GM19455 (cell line): ENCODE measurements around the gene MAGEB17.

Experiments used
- ATAC-seq: cut with Tn5 transposase; IDR thresholded peaks from one replicate; pipeline ENCODE4 v1.9.1; 2021; ENCODE audit not compliant: unreplicated experiment

The MAGEB17 gene

GRCh38 chrX:16205840-16206239, 38.6 kb downstream of the MAGEB17 start:
- no peak for ATAC-seq

- no peak for ATAC-seq
These were observed 40.4 kb downstream of the MAGEB17 start for GRCh38 chrX:16207634-16208033.

GRCh38 chrX:16208601-16209000, 41.3 kb downstream of the MAGEB17 start:
- no peak for ATAC-seq

- ATAC-seq, result no peak
These were observed 42.8 kb downstream of the MAGEB17 start for GRCh38 chrX:16210061-16210460.

- ATAC-seq, result no peak
These were observed 44.7 kb downstream of the MAGEB17 start for GRCh38 chrX:16212024-16212423.

GRCh38 chrX:16212436-16212835, 45.2 kb downstream of the MAGEB17 start:
- no peak for ATAC-seq

- no peak for ATAC-seq
These were observed 46.7 kb downstream of the MAGEB17 start for GRCh38 chrX:16213961-16214360.

GRCh38 chrX:16215660-16216059, 48.4 kb downstream of the MAGEB17 start:
- ATAC-seq, result no peak
